Right renal cortex interstitium (tissue), 3 donors: Measurements from ENCODE around the gene MIDN. TPM values are rescaled to one million over a fixed set of nuclear protein-coding genes. Genes with fewer than 3 reads are reported as not detected.
A peak's percentile ranks its signal among the peaks of the same experiment; 100 is the strongest.
"Not testable (repeated sequence)": the region's sequence is repeated elsewhere in the genome, so short reads cannot be mapped to it uniquely, and the experiment has no call there.

ENCODE experiments used
- DNase-seq, 3 donors: peaks; one replicate each; pipeline ENCODE4 v3.0.0-alpha.2; 2013; ENCODE audit warnings: low read depth in 3 of 3, low spot score in 2 of 3
- polyA plus RNA-seq, 3 donors: library from polyadenylated mRNA; unstranded; fragments of 120-200 nt; gene quantifications; one replicate each; pipeline ENCODE4 v1.2.1, GENCODE V29; 2013; ENCODE audit not compliant: insufficient read length in 3 of 3

Gene MIDN
- polyA plus RNA-seq: 10 to 100 TPM; 38.0 to 41.7 (median 39.3) TPM

DNA sequence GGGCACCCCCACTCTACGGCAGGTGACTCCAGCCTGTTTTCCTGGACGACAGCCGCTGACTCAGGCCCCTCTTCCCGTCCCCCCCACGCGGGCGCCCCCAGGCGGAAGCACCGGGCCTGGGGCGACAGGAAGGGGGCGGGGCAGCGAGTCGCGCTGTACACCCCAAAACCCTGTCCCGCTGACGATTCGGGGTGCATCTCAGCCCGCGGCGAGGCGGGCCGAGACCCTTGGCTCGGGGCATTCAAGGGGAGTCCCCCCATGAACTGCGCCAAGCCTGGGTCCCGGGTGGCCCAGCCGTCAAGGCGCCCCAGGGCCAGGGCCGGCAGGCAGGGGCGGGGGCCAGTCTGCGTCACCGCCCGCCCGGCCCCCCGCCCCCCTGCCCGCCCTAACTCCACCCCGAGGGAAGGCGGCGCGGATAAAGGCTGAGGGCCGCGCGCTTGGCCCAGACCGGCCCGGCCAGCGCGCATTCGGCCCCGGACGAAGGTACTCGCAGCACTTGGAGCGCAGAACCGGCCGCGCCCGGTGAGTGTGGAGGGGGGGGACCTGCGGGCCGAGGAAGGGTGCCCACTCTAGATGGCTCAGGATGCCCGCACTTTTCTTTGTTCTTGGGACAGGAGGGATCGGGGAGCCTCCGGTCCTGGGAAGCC lies at the start of gene MIDN:
Gene MIDN (plus strand): TSS at position 445 of the 647 bp plus-strand sequence. CDS start 1,714 bp downstream, outside the sequence.
- no peak for DNase-seq

DNA sequence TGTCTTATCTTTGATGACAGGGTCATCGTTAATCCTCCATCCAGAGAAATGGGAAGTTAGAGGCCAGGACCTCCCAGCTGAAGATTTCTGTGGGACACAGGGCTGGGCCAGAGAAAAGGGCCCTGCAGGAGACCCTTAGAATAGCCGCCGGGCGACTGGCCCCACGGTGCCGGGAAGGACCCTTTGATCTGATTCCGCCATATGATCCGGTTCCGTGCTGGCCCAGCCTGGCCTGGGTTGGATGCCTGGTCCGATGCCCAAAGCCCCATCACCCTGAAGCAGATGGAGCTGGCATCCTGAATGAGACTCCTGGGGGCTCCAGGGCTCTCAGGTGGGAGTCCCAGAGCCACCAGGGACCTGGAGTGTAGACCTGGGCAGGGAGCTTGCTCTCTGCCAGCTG lies 48.9 kb upstream of the MIDN start:
- DNase-seq: no peak

DNA sequence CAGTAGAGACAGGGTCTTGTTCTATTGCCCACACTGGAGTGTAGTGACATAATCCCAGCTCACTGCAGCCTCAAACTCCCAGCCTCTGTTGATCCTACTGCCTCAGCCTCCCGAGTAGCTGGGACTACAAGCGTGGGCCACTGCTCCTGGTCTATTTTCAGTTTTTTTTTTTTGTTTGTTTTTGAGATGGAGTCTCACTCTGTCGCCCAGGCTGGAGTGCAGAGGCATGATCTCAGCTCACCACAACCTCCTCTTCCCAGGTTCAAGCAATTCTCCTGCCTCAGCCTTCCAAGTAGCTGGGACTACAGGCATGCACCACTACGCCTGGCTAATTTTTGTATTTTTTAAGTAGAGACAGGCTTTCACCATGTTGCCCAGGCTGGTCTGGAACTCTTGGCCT lies 47.8 kb upstream of the MIDN start:
- not testable (repeated sequence) for DNase-seq

DNA sequence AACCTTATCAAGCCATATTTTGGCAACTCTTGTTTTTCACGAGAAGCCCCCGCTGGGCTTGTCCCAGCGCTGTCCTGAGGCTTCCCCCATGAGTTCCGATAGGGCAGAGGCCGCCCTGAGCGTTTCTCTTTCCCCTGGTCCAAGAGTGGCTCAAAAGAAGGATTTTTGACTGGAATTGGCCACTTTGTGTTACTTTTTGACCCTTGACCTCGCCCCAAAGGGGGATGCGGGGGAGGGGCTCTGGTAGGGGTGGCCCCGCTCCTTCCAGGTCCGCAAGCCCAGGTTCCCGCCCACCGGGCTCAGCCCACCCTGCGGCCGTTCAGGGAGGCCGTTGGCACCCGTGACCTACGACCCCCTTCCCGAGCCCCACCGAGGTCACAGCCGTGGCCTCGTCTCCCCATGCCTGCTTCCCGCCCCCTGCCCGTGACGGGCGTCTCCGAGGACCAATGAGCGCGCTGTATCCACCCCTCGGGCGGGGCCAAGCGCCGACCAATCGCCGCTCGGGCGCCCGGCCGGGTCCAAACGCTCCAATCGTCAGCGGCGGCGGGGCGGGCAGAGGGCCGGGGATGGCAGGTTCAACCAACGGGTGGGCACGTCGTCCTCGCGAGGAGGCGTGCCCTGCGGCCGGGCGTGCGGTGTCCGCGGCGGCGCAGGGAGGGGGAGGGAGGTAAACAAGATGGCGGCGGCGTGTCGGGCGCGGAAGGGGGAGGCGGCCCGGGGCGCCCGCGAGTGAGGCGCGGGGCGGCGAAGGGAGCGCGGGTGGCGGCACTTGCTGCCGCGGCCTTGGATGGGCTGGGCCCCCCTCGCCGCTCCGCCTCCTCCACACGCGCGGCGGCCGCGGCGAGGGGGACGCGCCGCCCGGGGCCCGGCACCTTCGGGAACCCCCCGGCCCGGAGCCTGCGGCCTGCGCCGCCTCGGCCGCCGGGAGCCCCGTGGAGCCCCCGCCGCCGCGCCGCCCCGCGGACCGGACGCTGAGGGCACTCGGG lies 43.0 kb upstream of the MIDN start, which contains the start of gene STK11:
Gene STK11 (plus strand): TSS at position 665 of the 986 bp plus-strand sequence. CDS start 1,136 bp downstream, outside the sequence.
- peak; percentile 72 to 89 (median 83) for DNase-seq

DNA sequence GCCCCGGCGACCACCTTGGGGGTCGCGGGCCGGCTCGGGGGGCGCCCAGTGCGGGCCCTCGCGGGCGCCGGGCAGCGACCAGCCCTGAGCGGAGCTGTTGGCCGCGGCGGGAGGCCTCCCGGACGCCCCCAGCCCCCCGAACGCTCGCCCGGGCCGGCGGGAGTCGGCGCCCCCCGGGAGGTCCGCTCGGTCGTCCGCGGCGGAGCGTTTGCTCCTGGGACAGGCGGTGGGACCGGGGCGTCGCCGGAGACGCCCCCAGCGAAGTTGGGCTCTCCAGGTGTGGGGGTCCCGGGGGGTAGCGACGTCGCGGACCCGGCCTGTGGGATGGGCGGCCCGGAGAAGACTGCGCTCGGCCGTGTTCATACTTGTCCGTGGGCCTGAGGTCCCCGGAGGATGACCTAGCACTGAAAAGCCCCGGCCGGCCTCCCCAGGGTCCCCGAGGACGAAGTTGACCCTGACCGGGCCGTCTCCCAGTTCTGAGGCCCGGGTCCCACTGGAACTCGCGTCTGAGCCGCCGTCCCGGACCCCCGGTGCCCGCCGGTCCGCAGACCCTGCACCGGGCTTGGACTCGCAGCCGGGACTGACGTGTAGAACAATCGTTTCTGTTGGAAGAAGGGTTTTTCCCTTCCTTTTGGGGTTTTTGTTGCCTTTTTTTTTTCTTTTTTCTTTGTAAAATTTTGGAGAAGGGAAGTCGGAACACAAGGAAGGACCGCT lies 42.1 kb upstream of the MIDN start:
- no peak for DNase-seq

DNA sequence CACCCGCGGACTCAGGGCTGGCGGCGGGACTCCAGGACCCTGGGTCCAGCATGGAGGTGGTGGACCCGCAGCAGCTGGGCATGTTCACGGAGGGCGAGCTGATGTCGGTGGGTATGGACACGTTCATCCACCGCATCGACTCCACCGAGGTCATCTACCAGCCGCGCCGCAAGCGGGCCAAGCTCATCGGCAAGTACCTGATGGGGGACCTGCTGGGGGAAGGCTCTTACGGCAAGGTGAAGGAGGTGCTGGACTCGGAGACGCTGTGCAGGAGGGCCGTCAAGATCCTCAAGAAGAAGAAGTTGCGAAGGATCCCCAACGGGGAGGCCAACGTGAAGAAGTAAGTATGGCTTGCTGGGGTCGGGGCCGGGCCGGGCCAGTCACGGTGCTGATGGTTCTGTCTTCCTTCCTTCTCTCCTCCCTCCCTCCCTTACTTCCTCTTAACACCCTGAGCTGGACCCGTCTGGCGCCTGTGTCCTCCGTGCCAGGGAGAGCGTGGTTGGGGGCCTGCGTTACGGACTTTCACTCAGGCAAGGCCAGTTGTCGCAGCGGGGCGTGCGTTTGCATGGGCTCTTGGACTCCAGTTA lies 41.4 kb upstream of the MIDN start:
- DNase-seq: no peak

DNA sequence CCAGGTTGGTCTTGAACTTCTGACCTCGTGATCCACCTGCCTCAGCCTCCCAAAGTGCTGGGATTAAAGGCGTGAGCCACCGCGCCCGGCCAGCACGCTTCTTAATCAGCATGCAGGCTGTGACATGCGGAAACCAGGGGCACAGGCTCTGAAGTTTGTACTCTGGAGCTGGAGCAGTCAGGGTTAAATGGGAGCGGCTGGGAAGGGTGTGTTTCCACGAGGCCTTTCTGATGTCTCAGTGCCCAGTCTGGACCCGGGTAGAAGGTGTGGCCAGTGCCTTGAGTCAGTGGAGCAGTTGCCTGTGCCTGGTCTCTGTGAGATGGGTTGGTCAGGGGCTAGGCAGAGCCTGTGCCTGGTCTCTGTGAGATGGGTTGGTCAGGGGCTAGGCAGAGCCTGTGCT lies 39.6 kb upstream of the MIDN start:
- DNase-seq: not testable (repeated sequence)

DNA sequence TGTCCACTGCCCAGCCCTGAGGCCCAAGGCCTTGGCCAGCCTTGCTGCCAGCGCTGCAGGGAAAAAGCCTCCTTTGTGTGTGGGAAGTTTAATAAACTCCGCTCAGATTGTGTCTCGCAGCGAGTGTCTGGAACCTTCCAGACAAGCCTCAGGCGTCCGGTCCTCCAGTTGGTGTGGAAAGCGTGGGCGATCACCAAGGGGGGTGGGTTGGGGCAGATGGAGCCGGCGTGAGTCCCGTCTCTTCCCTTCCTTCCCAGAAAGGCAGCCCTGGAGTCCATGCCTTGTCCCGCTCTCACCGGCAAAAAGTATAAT lies 38.2 kb upstream of the MIDN start:
- DNase-seq: no peak

DNA sequence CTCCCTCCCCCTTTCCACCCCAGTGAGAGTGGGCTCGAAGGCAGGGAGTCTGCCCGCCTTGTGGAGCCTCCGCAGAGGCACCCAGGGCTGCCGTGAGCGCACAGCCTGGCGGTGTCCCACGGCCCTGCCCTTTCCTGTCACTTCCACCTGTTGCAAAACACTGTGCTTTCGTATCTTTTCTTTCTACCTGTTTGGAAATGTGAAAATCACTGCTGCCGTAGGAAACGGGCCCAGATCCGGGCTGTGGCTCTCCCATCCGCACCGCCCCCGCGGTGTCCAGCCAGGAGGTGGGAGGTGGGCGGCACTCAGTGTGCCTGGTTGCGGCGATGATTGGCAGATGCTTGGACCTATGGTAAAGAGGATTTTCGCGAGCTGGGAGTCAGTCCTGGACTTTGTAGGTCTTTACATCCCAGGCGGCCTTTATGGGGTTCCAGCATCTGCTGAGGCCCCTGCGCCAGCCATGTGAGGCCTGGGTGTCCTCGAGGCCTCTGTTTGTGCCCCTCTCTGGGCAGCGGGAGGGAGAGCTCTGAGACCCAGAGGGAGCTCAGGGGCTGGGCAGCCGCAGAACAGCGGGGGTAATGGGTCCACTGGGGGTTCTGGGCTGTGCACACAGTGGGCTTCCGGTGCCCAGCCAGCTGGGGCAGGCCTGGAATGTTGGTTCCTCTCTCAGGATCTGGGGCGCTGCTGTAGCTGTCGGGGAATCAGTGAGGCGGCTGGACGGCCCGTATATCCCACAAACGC lies 36.7 kb upstream of the MIDN start:
- DNase-seq: no peak

DNA sequence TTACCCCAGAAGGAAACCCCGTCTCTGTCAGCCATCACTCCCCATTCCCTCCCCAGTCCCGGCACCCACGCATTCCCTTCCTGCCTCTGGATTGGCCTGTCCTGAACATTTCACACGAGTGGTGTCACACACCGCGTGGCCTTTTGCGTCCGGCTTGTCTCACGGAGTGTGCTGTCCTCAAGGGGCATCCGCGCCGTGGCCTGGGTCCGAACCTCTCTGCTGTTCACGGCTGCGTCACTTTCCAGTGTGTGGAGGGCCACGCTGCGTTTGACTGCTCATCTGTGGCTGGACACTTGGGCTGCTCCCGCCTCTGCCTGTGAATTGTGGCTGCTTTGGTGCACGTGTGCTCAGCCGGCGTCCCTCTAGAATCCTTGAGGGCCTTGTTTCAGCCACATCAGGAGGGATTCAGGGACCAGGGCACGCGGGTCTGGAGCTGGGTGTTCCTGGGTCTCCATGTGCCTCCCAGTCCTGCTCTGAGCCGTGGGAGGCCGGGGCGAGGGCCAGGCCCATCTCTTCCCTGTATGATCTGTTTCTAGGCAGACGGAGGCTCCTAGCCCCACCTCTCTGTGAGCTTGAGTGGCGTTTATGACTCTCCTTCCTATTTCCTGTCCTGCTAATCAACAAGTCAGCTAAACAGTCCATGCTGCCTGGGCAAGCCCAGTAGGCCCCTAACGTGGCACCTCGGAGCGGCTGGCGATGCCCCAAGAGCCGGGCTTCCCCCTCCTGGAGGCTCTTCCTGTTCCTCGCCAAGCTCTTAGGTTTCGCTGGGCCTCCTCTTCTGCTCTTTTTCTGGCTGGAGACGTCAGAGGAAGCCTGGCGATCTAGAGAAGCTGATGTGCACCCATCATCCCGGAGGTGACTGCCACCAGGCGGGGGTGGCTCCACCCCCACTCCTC lies 34.7 kb upstream of the MIDN start:
- no peak for DNase-seq

DNA sequence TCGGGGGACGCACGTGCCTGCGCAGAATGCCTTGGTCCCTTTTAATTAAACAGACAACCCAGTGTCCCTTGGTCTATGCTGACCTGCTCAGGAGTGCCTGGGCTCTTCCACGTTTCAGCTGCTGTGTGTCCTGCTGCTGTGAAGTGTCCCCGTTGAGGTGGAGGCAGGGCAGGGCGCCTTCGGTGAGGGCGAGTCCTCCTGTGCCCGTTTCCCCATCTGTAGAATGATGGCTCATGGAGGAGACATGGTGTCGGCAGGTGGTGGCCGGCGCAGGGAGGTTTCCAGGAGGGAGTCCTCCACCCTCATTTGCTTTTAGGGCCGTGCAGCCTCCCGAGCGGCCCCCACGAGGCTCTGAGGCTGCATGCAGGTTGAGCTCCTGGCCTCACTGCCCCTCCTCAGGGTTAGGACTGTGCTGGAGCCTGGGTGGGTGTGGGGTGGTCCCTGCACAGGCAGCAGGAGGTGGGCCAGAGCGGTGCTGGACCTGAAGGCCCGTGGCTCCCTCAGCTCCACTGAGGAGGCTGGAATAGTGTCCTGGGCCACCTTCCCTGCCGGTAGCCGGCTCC lies 34.0 kb upstream of the MIDN start:
- no peak for DNase-seq

DNA sequence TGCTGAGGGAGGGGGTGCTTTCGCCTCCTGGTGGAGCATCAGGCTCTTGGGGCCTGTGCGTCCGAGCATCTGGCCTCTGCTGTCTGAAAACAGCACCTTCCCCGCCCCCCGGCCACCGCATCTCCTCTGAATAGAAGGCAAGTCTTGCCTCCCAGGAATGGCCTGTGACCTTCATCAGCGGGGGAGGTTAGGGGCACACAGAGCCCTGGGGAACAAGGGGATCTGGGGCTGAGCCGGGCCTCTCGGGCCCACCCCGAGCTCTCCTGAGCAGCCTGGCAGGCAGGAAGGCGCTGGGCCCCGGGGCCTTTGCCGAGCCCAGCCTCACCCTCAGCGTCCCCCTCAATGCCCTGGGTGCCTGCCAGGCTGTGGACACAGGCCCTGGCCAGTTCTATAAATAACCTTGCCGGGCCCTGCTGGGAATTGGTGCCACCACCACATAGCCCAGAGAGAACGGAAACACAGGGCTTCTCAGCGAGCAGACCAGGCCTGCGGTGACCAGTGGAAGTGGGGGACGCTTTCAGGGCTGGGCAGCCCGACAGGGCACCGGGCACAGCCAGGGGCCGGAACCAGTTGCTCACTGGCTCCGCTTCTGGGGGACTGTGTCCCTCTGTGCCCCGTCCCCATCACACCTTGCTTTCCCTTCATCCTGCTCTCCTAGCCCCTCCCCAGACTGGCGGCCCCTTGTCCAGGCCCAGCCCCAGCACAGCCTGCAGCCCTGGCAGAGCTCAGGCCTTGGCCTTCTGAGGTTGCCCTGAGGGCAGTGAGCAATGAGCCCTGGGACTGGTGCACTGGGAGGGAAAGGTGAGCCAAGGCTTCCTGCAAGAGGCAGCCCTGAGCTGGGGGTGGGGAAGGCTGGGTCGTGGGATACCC lies 33.3 kb upstream of the MIDN start:
- DNase-seq: no peak

DNA sequence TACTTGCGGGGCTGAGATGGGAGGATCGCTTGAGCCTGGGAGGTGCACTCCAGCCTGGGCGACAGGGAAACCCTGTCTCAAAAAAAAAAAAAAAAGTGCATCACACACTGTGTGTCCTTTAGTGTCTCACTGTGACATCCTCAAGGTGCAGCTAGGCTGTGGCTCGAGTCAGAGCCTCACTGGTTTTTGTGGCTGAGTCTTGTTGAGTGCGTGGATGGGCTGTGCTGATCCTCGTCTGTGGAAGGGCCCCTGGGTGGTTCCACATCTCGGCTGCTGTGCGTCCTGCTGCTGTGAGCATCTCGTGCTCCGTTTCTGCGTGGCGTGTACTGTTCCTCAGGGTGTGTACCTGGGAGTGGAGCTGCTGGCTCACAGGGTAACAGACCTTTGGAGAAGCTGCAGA lies 31.6 kb upstream of the MIDN start:
- no peak for DNase-seq

DNA sequence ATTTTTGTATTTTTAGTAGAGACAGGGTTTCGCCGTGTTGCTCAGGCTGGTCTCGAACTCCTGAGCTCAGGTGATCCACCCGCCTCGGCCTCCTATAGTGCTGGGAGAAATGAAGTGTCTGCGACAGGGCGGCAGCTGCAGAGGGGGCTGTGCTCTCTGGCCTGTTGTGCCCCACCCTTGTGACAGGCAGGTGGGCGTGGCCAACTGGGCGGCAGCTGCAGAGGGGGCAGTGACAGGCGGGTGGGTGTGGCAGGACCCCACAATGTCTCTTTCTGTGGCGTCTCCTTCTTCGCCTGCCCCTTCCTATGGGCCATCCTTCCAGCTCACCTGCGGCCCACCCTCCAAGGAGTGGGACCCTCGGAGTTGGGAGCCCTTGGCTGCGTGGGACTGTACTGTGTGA lies 31.0 kb upstream of the MIDN start:
- DNase-seq: no peak

DNA sequence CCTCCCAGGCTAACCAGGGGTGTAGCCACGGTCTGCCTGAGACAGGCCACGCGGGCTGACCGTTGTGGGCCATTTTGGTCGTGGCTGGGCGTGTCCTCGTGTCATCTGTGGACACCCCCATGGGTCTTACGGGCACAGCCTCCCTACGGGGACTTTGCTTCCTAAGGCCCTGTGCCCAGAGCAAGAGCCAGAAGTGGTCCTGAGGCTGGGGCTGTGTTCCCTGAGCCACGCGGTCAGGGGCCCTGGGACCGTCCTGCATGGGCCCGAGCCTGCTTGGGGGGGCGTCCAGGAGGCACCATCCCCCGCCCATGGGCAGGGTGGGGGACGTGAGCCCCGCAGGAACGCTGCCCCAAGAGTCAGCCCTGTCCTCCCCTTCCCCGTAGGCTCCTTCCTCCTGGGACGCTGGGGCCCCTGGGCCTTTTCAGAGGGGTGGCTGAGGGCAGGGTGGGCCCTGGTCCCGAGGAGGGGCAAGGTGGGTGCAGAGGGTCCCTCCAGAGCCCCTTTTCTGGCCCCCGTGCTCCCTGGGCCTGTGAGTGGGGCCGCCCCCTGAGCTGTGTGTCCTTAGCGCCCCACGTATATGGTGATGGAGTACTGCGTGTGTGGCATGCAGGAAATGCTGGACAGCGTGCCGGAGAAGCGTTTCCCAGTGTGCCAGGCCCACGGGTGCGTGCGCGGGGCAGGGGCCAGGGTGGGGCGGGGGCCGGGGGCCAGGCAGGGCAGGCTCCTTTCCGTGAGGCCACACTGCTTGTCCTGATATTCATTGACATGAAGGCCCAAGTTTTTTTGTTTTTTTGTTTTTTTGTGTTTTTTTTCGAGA lies 29.4 kb upstream of the MIDN start:
- DNase-seq: no peak

DNA sequence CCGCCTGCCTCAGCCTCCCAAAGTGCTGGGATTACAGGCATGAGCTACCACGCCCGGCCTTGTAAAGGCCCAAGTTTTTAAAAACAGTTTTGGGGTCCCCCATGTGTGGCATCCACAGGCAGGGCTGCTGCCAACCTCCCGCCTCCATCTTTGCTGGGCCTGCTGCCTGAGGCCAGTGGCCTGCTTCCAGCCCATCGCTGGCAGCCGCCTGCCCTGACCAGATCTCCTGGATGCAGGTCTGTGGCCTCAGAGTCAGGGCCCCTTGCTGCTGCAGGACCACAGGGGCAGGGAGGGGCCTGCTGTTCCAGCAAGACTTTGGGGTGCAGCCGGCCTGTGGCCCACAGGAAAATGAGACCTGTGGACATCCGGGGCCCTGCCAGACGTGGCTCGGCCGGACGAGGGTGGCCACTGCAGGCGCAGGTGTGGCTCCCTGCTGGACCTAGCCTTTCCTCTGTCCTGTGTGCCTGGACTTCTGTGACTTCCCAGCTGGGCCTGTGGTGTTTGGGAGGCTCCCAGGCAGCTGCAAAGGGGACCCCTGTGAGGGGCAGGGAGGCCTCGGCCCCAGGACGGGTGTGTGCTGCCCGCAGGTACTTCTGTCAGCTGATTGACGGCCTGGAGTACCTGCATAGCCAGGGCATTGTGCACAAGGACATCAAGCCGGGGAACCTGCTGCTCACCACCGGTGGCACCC lies 28.5 kb upstream of the MIDN start:
- no peak for DNase-seq
